ENCODE measurements around the gene PALLD. TPM values are rescaled to one million over a fixed set of nuclear protein-coding genes. Genes with fewer than 3 reads are reported as not detected.
A peak's percentile ranks its signal among the peaks of the same experiment; 100 is the strongest.

Gene PALLD
- total RNA-seq, 3 donors from 2014 or later: 0.94 to 2.4 (median 1.2) TPM

DNA sequence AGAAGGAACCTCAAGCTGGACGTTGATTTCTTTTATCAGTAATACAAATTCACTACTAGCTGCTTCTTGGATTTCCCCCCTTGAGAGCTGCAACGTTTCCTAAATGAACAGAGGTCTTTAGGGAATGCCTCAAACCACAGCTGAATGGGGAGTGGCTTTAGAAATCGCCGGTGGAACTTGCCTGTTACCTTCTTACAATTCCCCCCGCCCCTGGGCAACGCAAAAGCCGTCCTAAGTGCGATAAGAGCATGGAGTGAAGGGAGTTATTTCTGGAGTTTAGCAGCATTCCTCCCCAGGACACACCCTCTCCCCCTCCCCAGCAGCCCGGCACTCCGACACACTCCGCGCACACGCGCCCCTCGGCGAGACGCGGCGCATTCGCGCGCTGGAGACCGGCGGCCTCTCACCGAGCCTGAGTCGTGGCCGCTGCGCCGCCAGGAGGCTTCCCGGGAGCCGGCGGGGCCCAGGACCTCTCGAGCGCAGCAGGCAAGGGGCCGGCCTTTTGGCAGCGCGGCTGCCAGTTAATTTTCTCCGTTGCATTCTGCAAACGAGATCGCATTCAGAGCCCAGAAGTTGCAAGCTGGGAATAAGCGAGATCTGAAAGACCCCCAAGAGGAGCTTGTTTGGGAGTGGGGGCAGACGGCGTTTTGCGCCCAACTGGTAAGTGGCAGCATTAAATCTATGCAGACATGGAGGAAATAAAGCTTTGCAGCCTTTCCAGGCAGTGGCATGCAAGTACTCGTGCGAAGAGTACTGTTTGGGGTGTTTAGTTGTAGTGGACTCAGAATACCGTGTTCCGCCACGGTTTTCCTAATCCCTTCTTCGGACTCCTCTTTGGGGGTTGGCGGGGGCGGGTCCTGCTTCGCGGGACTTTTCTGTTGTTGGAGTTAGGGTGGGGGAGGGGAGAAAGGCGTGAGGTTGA, 134.7 kb downstream of the PALLD start:
- no peaks in the 10 kb centered on the region for H3K36me3 Mint-ChIP-seq (ENCODE audit: insufficient read depth)
- peaks cover 12% of the 10 kb centered on the region for H3K4me1 Mint-ChIP-seq (ENCODE audit: low read depth)
- no peak for DNase-seq
- ATAC-seq: peak; percentile 62 to 65
- H3K4me3 Mint-ChIP-seq: peak overlapping the region; percentile 16
- H3K9me3 Mint-ChIP-seq: no peaks in the 10 kb centered on the region
- peaks cover 56% of the 10 kb centered on the region for H3K27me3 Mint-ChIP-seq (ENCODE audit: low read depth)

DNA sequence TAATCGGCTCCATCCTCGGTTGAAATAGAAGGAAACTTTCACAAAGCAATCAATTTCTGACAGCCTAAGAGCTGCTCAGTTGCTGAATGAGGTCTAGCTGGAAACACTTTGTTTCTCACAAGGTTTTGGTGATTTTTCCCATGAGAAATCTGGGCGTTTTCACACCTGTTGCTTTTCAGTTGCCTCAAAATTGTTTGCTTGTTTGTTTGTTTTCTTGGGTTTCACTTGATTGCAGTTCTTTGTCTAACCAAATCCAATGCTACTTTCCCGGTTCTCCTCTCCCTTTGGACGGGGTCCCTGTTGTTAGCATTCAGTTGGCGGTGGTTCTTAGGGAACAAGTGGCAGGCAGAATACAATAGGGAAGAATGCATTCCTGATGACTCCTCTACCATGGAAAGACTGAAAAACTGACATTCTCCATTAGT, 135.5 kb downstream of the PALLD start:
- DNase-seq (no peak), ATAC-seq (no peak)
- H3K4me1 Mint-ChIP-seq (ENCODE audit: low read depth): peaks cover 12% of the 10 kb centered on the region
- no peaks in the 10 kb centered on the region for H3K9me3 Mint-ChIP-seq
- no peak overlapping the region for H3K4me3 Mint-ChIP-seq
- no peaks in the 10 kb centered on the region for H3K36me3 Mint-ChIP-seq (ENCODE audit: insufficient read depth)
- peaks cover 54% of the 10 kb centered on the region for H3K27me3 Mint-ChIP-seq (ENCODE audit: low read depth)

DNA sequence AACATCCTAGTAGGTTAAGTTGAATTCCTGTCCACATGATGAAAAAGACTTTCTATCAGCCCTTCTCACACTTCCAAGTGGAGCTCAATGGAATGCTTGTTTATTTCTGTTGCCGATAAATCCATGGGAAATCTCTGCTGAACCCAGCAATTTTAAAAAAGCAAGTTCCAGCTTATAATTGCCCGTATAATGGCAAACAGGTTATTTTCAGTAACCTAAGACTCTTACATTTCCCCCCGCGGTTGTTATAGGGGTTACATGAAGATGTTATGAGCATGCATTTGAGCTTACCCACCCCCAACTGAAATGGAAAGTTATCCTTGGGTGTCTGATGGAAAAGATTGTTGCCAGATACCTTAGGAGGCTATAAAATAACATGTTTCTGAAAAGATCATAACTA, 136.2 kb downstream of the PALLD start:
- DNase-seq: no peak
- peaks cover 12% of the 10 kb centered on the region for H3K4me1 Mint-ChIP-seq (ENCODE audit: low read depth)
- H3K4me3 Mint-ChIP-seq: no peak overlapping the region
- no peak for ATAC-seq
- H3K27me3 Mint-ChIP-seq (ENCODE audit: low read depth): peaks cover 54% of the 10 kb centered on the region
- no peaks in the 10 kb centered on the region for H3K9me3 Mint-ChIP-seq
- H3K36me3 Mint-ChIP-seq (ENCODE audit: insufficient read depth): no peaks in the 10 kb centered on the region

DNA sequence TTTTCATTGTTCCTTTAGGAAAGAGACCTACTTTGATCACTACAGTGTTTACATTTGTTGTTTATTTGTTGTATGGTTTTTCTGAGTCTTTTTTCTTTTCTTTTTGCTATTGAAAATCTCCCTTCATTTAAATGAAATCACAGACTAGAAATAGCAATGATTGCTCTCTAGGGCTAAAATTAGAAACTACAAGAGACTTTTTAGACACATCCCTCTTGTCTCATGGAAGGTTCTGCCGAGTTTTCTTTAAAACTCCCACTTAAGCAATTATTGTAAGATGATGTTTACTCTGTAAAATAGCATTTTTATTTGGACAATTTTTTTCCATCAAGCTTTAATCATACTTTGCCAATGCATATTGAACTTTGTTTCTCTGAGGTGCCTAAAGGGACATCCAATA, 136.6 kb downstream of the PALLD start:
- Mint-ChIP-seq H3K4me1 (ENCODE audit: low read depth) (peaks cover 12% of the 10 kb centered on the region), H3K4me3 (no peak overlapping the region), H3K36me3 (ENCODE audit: insufficient read depth) (no peaks in the 10 kb centered on the region), H3K9me3 (no peaks in the 10 kb centered on the region), H3K27me3 (ENCODE audit: low read depth) (peaks cover 50% of the 10 kb centered on the region)
- no peak for DNase-seq
- ATAC-seq: no peak

DNA sequence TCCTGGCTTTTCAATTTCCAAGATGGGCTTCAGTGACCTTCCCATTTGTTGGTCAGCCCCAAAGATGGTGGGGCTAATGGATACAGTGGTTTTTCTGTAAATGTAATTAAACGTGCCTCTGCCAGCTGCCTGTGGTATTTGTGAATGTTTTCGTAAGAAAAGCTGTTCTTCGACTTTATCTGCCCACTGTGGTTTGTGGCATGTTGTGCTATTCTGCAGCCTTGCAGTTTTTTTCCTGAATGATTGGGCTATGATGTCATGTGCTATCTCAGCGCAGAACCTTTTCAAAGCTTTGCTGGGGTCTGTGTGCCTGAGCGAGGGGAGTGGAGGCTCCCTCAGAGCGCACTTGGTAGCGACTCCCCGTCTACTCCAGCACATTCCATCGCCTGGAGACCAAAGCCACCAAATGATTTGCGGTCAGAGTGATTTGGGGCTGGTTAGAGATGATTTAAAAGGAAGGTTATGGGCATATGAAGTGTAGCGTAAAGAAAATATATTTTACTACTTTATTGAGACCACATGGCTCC, 137.5 kb downstream of the PALLD start:
- Mint-ChIP-seq H3K4me3 (no peak overlapping the region), H3K27me3 (ENCODE audit: low read depth) (peaks cover 49% of the 10 kb centered on the region), H3K9me3 (no peaks in the 10 kb centered on the region), H3K36me3 (ENCODE audit: insufficient read depth) (no peaks in the 10 kb centered on the region), H3K4me1 (ENCODE audit: low read depth) (peaks cover 12% of the 10 kb centered on the region)
- DNase-seq (no peak), ATAC-seq (no peak)

DNA sequence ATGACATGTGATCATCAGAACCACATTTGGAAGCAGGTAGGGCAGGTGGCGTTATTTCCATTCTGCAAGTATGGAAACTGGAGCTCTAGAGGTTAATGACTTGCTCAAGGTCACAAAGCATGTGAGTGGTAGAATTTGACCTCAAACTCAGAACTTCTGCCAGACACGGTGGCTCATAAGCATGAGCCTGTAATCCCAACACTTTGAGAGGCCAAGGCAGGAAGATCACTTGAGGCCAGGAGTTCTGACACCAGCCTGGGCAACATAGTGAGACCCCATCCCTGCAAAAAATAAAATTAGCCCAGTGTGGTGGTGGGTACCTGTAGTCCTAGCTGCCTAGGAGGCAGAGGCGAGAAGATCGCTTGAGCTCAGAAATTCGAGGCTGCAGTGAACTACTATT, 139.2 kb downstream of the PALLD start:
- ATAC-seq (no peak), DNase-seq (no peak)
- H3K27me3 Mint-ChIP-seq (ENCODE audit: low read depth): peaks cover 44% of the 10 kb centered on the region
- no peaks in the 10 kb centered on the region for H3K9me3 Mint-ChIP-seq
- H3K36me3 Mint-ChIP-seq (ENCODE audit: insufficient read depth): no peaks in the 10 kb centered on the region
- peaks cover 11% of the 10 kb centered on the region for H3K4me1 Mint-ChIP-seq (ENCODE audit: low read depth)
- no peak overlapping the region for H3K4me3 Mint-ChIP-seq

DNA sequence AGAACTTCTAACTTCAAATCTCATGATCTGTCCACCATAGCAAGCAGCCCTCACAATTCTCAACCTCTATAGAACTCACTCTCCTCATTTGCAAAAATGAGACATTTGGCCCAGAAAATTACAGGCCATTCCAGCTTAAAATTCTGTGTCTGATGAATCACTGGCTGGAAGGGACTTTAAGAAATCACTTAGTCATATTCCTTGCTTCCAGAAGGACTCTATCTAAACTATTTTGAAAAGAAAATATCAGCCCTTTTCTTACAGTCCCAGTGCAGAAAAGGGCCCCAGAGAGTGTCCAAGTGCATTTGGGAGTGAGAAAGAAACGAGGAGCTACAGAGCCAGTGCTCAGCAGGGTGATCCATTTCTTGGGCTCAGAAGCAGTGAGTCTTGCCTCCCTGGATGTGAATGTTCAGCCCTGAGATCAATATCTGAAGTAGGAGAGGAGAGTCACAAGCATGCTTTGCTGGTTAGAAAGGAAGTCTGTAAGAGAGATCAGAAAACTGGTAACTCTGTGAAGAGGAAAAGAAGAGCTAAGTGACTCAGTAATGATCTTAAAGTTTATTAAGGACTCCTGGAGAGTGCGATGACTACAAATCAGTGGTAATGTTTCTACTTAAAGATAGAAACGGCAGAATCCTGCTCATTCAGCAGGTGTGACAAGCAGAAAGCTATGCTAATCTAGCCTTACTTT, 139.8 kb downstream of the PALLD start:
- Mint-ChIP-seq H3K27me3 (ENCODE audit: low read depth) (peaks cover 40% of the 10 kb centered on the region), H3K9me3 (no peaks in the 10 kb centered on the region), H3K4me1 (ENCODE audit: low read depth) (peaks cover 7% of the 10 kb centered on the region), H3K36me3 (ENCODE audit: insufficient read depth) (no peaks in the 10 kb centered on the region), H3K4me3 (no peak overlapping the region)
- ATAC-seq (no peak), DNase-seq (no peak)

DNA sequence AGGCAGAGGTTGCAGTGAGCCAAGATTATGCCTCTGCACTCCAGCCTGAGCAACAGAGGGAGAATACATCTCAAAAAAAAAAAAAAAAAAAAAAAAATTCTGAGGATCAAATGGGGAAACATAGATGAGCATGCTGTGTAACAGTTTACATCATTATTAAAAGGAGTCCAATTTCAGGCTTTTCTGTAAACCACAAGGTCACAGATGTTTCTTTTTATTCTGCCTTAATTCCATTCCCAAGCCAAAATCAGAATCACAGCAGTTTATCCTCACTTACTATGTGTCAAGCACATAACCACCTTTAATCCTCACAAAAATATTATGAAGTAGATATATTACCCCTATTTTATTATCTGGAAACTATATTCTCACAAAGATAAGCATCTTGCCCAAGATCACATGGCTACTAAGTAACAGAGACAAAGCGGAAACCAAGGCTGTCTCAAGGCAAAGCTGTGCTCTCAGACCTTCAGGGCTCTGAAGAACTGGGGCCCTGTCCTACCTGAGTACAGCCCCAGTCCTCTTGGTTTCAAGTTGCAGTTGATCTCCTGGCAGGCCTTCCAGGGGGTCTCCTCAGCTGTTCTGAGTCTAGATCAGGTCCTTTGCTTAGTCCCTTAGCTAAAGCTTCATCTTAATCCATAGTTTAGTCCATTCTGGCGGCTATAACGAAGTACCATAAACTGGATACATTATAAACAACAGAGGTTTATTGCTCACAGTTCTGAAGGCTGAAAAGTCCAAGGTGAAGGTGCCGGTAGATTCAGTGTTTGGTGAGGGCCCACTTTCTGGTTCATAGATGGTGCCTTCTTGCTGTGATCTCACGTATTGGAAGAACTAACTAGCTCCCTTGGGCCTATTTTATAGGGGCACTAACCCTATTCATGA, 141.3 kb downstream of the PALLD start:
- ATAC-seq: no peak
- Mint-ChIP-seq H3K4me1 (ENCODE audit: low read depth) (no peaks in the 10 kb centered on the region), H3K4me3 (no peak overlapping the region), H3K27me3 (ENCODE audit: low read depth) (peaks cover 34% of the 10 kb centered on the region), H3K36me3 (ENCODE audit: insufficient read depth) (no peaks in the 10 kb centered on the region), H3K9me3 (no peaks in the 10 kb centered on the region)
- DNase-seq: no peak

DNA sequence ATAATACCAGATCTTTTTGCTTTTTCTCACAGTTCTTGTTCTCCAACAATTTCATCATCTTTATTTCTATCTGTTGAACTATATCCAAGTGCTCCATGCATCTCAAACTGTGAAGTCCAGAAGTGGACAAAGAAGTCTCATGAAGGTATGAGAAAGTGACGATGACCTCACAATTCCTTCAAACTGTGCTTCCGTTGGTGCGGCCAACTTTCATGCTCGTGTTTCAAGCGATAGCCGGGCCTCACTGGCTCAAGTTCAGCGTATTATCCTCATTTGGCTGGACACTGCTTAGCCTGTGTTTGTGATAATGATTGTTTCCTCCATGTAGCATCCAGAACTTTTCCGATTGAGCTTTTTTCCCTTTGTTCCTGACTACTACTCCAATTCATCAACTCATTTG, 143.1 kb downstream of the PALLD start:
- H3K27me3 Mint-ChIP-seq (ENCODE audit: low read depth): peaks cover 28% of the 10 kb centered on the region
- no peak for ATAC-seq

DNA sequence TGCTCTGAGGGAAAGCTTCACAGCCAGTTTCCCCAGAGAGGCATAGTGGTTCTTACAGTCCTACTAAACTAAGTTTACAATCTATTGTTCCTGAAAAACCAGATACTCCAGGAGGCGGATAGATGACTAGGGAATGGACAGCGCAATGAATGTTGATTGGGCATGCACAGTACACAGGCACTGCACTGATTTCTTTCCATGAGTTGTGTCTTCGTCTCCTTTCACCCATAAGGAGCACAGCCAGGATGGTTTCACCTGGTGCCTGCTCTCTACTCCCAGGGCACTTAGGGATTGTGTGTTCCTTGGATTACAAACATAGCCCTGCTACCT, 144.9 kb downstream of the PALLD start:
- H3K36me3 Mint-ChIP-seq (ENCODE audit: insufficient read depth): no peaks in the 10 kb centered on the region
- no peaks in the 10 kb centered on the region for H3K9me3 Mint-ChIP-seq
- H3K4me1 Mint-ChIP-seq (ENCODE audit: low read depth): no peaks in the 10 kb centered on the region
- H3K4me3 Mint-ChIP-seq: no peak overlapping the region
- DNase-seq (no peak), ATAC-seq (no peak)
- H3K27me3 Mint-ChIP-seq (ENCODE audit: low read depth): peaks cover 24% of the 10 kb centered on the region

More for the DNA sequence above, 143.1 kb downstream of the PALLD start:
- no peaks in the 10 kb centered on the region for H3K36me3 Mint-ChIP-seq (ENCODE audit: insufficient read depth)
- no peaks in the 10 kb centered on the region for H3K9me3 Mint-ChIP-seq
- DNase-seq: no peak
- no peak overlapping the region for H3K4me3 Mint-ChIP-seq
- H3K4me1 Mint-ChIP-seq (ENCODE audit: low read depth): no peaks in the 10 kb centered on the region

DNA sequence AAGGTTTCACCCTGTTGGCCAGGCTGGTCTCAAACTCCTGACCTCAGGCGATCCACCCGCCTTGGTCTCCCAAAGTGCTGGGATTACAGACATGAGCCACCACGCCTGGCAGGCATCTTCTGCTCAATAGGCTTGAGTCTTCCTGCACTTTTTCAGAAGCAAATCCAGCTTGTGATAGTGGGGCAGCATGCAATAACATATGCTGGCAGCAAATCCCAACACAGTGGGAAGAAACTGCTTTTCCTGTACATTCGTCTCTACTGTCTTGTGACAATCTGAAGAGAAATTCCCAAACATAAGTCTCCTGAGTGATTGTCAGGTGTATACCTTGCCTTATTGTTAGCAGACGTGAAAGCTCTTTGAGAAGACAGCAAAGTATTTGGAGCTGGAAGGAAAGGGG, 145.7 kb downstream of the PALLD start:
- Mint-ChIP-seq H3K4me3 (no peak overlapping the region), H3K9me3 (no peaks in the 10 kb centered on the region), H3K27me3 (ENCODE audit: low read depth) (peaks cover 24% of the 10 kb centered on the region), H3K4me1 (ENCODE audit: low read depth) (no peaks in the 10 kb centered on the region), H3K36me3 (ENCODE audit: insufficient read depth) (no peaks in the 10 kb centered on the region)
- ATAC-seq: no peak
- no peak for DNase-seq

DNA sequence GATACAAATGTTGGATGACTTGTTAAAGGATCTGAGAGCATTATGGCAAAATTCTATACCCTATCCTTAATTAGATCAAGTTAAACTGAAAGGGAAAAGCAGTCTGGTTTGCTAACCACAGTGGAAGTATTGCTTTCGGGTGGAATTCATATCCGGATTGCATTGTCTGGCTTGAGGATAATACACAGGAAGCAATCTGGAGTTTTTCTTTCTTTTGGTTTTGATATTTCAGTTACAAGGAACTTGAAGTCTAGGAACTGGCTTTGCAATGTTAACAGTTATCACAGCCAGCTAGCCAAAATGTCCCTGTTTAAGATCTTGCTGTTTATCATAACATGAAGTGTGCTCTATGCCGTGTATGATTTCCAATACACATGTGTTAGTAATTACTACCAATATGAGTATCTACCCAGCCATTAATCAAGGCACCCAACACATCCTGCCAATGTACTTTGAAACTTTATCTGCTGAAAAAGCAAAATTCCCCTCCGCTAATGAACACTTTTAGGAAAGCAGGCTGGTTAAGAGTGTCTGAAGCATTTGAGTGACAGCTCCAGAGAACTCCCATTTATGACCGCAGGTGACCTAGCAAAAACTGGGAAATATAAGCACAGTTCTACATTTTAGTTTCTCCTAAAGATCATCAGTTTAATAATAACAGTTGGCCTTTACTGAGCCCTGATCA, 146.4 kb downstream of the PALLD start:
- DNase-seq (no peak), ATAC-seq (no peak)
- Mint-ChIP-seq H3K27me3 (ENCODE audit: low read depth) (peaks cover 24% of the 10 kb centered on the region), H3K4me1 (ENCODE audit: low read depth) (no peaks in the 10 kb centered on the region), H3K9me3 (no peaks in the 10 kb centered on the region), H3K36me3 (ENCODE audit: insufficient read depth) (no peaks in the 10 kb centered on the region), H3K4me3 (no peak overlapping the region)

DNA sequence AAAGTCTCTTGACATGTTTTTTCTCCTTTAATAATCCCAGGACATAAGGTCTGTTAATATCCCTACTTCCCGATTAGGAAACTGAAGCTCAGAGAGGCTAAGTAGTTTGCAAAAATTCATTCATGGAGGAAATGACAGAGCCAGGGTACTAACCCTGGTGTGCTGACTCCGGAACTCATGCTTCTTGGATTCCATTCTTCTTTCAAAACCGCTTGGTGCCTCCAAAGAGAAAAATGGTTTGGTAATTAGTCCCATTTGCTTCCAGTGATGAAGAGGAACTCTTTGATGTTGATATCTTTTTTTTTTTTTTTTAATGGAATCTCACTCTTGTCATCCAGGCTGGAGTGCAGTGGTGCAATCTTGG, 146.9 kb downstream of the PALLD start:
- Mint-ChIP-seq H3K4me1 (ENCODE audit: low read depth) (no peaks in the 10 kb centered on the region), H3K27me3 (ENCODE audit: low read depth) (peaks cover 24% of the 10 kb centered on the region), H3K9me3 (no peaks in the 10 kb centered on the region), H3K4me3 (no peak overlapping the region), H3K36me3 (ENCODE audit: insufficient read depth) (no peaks in the 10 kb centered on the region)
- ATAC-seq (no peak), DNase-seq (no peak)
